HG02973 (cell line): ENCODE measurements around the gene GPR162.

ENCODE experiments used
- ATAC-seq: cut with Tn5 transposase; IDR thresholded peaks from one replicate; pipeline ENCODE4 v1.9.1; 2021; ENCODE audit warnings: moderate library complexity; ENCODE audit not compliant: unreplicated experiment

Gene GPR162

GRCh38 chr12:6787309-6787708 lies 34.3 kb upstream of the GPR162 start:
- ATAC-seq, result no peak

DNA sequence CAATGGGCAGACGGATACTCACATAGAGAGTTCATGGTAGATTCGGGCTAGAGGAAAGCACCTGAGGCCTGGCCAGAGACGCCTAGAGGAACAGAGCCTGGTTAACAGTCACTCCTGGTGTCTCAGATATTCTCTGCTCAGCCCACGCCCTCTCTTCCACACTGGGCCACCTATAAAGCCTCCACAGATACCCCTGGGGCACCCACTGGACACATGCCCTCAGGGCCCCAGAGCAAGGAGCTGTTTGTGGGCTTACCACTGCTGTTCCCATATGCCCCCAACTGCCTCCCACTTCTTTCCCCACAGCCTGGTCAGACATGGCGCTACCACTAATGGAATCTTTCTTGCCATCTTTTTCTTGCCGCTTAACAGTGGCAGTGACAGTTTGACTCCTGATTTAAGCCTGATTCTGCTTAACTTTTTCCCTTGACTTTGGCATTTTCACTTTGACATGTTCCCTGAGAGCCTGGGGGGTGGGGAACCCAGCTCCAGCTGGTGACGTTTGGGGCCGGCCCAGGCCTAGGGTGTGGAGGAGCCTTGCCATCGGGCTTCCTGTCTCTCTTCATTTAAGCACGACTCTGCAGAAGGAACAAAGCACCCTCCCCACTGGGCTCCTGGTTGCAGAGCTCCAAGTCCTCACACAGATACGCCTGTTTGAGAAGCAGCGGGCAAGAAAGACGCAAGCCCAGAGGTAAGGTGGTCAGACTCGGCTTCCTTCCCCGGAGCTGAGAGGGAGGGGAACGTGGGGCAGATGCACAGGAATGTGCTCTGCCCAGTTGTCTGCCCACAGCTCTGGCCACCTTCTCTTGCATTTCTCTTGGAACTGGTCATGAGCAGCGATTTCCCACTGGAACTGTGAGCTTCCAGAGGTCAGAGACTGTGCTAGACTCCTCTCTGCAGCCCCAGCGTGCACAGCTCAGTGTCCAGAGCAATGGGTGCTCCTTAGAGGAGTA lies 32.4 kb upstream of the GPR162 start, which contains the start of gene CD4:
Gene CD4, plus strand, starts transcription at position 557 of the 953 bp plus-strand sequence. CDS start 10,611 bp downstream, outside the sequence.
- no peak for ATAC-seq

DNA sequence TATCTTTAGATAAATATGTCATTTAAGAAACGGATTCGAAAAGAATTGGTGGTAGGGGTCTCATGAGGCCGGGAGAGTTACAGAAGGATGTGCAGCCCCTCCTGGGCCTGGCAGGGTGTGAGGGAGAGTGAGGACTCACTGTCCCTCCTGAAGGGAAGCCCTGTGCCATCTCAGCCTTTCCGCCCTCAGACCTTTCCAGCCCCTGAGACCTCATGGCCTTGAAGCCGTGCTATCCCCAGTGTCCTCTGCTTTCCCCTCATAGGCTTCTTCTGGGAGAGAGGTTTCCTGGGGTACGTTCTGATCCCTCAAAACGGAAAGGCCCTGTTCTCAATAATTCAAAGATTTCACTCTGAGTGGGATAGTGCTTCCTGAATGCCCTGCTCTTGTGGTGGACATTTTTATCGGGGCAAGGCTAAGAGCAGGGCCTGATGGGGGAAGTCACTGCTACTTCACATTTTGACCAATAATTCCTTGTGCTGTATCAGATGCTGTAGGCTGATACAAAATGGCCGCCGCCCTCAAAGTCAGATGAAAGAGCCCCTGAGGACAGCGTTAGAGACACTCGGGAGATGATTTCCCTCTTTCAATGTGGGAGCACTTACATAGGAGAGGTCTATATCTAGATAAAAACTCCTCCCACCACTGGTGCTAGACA lies 31.0 kb upstream of the GPR162 start:
- no peak for ATAC-seq

GRCh38 chr12:6791931-6792520 lies 29.6 kb upstream of the GPR162 start:
- ATAC-seq, result no peak

- no peak for ATAC-seq
Measured at GRCh38 chr12:6792522-6793201, 29.0 kb upstream of the GPR162 start.

DNA sequence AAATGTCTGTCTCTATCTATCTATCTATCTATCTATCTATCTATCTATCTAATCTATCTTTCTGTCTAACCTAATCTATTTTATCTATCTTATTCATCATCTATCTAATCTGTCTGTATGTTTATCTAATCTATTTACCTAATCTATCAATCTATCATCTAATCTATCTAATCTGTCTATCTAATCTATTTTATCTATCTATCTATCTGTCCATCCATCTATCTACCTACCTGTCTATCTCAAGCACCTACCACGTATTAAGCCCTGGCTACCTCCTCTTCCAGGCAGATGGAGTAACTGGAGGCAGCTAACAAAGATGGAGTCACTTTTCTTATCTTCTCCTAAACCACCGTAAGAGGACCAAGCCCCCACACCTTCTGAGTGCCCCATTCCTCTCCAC lies 26.5 kb upstream of the GPR162 start:
- ATAC-seq, result no peak

DNA sequence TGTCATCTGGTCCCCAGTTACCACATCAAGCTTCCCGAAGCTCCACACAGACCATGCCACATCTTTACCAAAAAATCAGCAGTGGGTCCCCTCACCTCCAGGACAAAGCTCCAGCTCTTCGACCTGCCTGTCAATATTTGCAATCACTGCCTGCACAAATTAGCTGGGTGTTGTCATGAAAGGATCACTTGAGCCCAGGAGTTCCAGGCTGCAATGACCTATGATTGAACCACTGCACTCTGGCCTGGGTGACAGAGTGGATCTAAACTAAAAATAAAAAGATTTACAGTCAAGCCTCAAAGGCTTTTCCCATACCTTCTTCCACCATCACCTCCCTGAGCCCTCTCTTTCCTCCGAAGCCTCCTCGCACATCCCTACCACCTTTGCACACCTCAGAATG lies 25.0 kb upstream of the GPR162 start:
- ATAC-seq, result no peak

GRCh38 chr12:6799147-6799546 lies 22.5 kb upstream of the GPR162 start:
- ATAC-seq, result no peak

GRCh38 chr12:6807170-6807569 lies 14.5 kb upstream of the GPR162 start:
- no peak for ATAC-seq

DNA sequence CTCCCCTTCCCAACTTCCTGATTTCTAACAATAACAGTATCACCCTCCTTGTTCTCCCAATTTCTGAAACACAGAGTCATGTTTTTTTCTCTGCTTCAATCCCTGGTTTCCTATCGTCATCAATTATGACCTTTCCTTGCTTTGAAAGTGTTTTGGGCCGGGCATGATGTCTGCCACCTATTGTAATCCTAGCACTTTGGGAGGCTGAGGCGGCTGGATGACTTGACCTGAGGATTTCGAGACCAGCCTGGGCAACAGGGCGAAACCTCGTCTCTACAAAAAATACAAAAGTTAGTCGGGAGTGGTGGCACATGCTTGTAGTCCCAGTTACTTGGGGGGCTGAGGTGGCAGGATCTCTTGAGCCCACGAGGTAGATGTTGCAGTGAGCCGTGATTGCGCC lies 12.6 kb upstream of the GPR162 start:
- ATAC-seq, result no peak

GRCh38 chr12:6810758-6811157 lies 10.9 kb upstream of the GPR162 start:
- no peak for ATAC-seq

DNA sequence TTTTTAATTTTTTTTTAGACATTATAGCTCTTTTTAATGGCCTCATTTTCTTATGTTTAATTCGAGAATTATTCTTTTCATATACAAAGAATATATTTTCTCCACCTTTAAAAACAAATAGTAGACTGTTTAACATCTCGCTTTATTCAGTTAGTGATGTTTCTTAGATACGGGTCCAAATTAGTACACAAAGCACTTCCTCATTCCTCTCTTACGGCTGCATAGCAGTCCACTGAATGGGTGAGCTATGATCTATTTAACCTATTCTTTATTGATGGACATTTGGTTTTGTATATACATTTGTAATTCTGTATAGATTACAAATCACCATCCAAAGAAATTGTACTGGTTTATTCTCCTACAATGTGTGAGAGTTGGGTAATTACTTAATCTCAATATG lies 8.3 kb upstream of the GPR162 start:
- no peak for ATAC-seq

GRCh38 chr12:6816598-6816997 lies 5.0 kb upstream of the GPR162 start:
- ATAC-seq, result no peak

GRCh38 chr12:6817098-6817497 lies 4.5 kb upstream of the GPR162 start:
- ATAC-seq, result no peak

GRCh38 chr12:6817662-6818157 lies 3.9 kb upstream of the GPR162 start:
- ATAC-seq, result no peak

DNA sequence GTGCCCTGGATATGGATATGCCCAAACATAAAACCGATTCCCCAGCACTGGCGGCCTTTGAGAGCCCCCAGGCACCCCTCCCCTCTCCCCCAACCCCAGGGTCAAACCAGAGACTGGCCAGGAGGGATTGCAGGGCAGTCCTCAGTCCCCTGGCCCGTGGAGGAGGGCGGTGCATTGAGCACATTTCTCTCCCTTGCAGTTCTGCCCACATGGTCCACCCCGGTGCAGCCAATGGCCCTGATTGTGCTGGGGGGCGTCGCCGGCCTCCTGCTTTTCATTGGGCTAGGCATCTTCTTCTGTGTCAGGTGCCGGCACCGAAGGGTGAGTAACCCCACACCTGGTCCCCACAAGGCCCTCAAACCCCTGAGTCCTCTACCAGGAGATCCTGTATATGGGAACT lies 3.4 kb upstream of the GPR162 start:
- ATAC-seq, result no peak

GRCh38 chr12:6818645-6819044 lies 3.0 kb upstream of the GPR162 start:
- ATAC-seq, result no peak

GRCh38 chr12:6819106-6820030 lies 2.3 kb upstream of the GPR162 start:
- no peak for ATAC-seq

- no peak for ATAC-seq
Measured at GRCh38 chr12:6820166-6820565, 1.5 kb upstream of the GPR162 start.
